ENCODE results near the gene DUSP1. TPM values are rescaled to one million over a fixed set of nuclear protein-coding genes. Genes with fewer than 3 reads are reported as not detected.
"Not testable (repeated sequence)": the region's sequence is repeated elsewhere in the genome, so short reads cannot be mapped to it uniquely, and the experiment has no call there.

The DUSP1 gene
- total RNA-seq, 4 donors from 2014 or later: 1,645 to 2,968 (median 1,824) TPM

DNA sequence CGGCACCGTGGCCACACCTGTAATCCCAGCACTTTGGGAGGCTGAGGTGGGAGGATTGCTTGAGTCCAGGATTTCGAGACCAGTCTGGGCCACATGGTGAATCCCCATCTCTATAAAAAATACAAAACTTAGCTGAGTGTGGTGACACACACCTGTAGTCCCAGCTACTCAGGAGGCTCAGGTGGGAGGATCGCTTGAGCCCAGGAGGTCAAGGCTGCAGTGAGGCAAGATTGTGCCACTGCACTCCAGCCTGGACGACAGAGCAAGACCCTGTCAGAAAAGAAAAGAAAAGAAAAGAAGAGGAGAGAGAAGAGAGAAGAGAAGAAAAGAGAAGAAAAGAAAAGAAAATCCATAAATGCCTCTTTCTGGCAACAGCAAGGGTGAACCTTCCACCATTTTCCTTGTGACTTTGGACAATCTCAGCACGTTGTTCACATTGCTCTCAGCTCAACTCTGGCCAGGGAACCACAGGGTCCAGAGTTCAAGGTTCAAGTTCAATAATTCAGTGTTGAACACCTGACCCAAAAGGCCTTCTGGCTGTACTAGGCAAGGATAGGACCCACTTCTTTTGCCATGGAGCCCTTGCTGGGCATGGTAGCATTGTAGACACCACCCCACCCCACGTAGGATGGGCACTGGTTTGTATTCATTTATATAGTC, 14.6 kb upstream of the DUSP1 start:
- DNase-seq (ENCODE audit: low spot score): no peak
- no peak for ATAC-seq (ENCODE audit: low FRiP score)
- no peak for TF ChIP-seq CTCF (IDR thresholded peaks at IDR 0.05)

- not testable (repeated sequence) for DNase-seq (ENCODE audit: low spot score)
Observed at GRCh38 chr5:172784162-172784561, 13.2 kb upstream of the DUSP1 start.

DNA sequence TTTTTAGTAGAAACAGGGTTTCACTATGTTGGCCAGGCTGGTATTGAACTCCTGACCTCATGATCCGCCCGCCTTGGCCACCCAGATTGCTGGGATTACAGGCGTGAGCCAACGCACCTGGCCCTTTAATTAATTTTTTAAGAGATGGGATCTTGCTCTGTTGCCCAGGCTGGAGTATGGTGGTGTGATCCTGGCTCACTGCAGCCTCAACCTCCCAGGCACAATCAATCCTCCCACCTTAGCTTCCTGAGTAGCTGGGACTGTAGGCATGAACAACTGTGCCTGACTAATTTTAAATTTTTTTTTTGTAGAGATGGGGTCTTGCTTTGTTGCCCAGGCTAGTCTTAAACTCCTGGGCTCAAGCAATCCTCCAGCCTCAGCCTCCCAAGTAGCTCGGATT, 12.3 kb upstream of the DUSP1 start:
- not testable (repeated sequence) for DNase-seq (ENCODE audit: low spot score); ATAC-seq (ENCODE audit: low FRiP score)

More at GRCh38 chr5:172784162-172784561, 13.2 kb upstream of the DUSP1 start:
- ATAC-seq (ENCODE audit: low FRiP score): not testable (repeated sequence)

DNA sequence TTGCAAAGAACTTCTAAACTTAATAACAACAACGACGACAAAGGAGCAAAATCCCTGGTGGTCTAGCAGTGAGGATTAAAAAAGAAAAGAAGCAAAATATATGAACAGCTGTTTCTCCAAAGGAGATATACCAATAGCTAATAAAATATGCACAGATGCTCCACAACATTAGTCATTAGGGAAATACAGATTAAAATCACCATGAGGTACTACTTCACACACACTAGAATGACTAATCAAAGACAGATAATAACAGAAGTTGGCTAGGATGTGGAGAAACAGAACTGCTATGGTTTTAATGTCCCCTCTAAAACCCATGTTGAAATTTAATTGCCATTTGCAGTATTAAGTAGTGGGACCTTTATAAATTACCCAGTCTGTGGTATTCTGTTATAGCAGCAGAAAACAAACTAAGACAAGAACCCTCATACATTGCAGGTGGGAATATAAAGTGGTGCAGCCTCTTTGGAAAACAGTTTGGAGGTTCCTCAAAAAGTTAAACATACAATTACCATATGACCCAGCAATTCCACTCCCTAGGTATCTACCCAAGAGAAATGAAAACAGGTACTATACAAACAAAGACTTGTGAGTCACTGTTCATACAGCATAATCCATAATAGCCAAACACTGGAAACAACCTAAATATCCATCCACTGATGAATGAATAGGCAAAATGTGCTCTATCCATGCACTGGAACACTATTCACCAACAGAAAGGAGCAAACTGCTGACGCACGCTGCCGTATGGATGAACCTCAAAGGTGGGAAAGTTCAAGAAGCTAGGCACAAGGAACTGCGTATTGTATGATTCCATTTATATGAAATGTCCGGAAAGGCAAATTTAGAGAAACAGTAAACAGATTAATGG, 11.4 kb upstream of the DUSP1 start:
- DNase-seq (ENCODE audit: low spot score) (no peak), ATAC-seq (ENCODE audit: low FRiP score) (no peak)
- TF ChIP-seq CTCF (IDR thresholded peaks at IDR 0.05): no peak

- no peak for ATAC-seq (ENCODE audit: low FRiP score)
- TF ChIP-seq CTCF (IDR thresholded peaks at IDR 0.05): no peak
- DNase-seq (ENCODE audit: low spot score): no peak
Observed at GRCh38 chr5:172779691-172780341, 8.8 kb upstream of the DUSP1 start.

DNA sequence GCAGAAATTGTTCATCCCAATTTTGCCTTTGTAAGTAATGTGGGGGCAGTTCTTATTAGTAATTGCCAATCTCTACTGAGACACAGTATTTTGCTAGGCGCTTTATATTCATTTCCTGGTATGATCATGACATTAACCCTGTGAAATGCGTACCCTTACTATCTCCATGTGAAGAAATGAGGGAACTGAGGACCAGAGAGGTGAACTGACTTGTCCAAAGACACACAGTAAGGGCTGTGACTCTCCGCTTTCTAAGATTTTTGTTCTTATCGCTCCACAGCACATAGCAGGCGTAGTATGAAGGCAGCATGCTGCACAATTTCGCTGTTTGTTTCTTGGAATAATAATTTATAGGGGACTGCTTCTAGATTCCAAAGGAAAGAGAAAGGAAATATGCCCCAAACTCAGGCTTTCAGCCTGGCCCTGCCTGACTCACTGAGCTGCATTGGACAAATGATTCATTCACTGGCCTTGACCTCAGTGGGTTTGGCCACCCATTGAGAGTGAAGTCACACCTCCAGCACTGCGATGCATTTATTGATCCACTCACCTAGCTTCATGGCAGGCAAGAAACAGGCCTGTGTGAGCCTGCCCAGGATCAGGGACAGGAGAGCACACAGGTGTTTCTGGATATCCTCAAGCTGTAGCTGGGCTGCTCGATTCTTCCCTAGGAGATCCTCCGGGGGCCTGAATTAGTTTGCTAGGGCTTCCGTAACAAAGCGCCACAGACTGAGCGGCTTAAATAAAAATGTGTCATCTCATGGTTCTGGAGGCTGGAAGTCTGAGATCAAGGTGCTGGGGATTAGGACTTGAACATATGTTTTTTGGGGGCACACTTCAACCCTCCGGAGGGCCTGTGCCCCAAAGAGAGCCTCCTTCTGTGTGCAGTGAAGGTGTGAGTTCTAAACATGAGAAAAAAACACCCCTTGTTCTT, 7.2 kb upstream of the DUSP1 start:
- ATAC-seq (ENCODE audit: low FRiP score): peak; percentile 38
- DNase-seq (ENCODE audit: low spot score): peak; percentile 38
- TF ChIP-seq CTCF (IDR thresholded peaks at IDR 0.05): no peak

DNA sequence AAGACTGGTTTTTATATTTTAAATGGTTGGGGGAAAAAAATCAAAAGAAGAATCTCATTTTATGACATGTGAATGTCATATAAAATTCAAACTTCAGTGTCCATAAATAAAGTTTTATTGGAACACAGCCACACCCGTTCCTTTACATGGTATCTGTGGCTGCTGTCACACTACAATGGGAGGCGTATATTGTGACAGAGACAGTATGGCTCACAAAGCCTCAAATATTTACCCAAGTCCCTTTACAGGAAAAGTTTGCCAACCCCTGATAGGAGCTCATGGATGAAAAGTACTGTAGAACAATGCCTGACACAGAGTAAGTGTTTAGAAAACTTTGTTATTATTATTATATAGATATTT, 5.2 kb upstream of the DUSP1 start:
- DNase-seq (ENCODE audit: low spot score): no peak
- no peak for ATAC-seq (ENCODE audit: low FRiP score)
- no peak for TF ChIP-seq CTCF (IDR thresholded peaks at IDR 0.05)

Data from omental fat pad (tissue), 4 donors.